ENCODE results near the gene PROCA1. TPM values are rescaled to one million over a fixed set of nuclear protein-coding genes. Genes with fewer than 3 reads are reported as not detected.

Gene PROCA1, protein sequence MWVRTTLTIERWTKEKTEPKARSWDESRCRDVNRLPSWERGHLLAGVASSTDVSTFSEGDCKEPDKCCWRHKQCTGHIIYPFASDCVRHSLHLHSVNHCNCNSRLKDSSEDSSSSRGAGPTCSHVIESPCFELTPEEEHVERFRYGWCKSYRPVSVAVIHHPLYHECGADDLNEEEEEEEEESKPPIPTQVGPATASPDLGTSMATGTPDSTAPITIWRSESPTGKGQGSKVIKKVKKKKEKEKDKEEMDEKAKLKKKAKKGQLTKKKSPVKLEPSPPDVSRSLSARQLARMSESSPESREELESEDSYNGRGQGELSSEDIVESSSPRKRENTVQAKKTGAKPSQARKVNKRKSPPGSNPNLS
- not detected for total RNA-seq

DNA sequence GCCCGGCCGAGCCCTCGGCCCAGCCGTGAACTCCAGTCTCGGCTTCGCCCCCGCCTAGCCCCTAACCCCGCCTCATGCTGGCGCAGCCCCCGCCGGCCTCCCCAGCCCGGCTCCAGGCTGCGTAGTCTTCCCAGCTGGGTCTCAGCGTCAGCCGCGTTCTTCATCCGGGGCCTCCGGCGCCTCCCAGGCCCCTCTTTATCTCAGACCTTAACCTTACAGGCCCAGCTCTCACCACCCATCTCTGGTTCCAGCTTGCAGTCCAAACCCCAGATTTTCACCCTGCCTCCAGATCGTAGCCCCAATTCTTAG lies at the start of gene PROCA1:
TSS of gene PROCA1 (minus strand) at position 166 of the 309 bp plus-strand sequence. CDS start 228 bp downstream, outside the sequence.
- intact Hi-C loops (cut with DNase I), result loop anchor here (5.0 kb wide), 1 partner anchor 49 kb away; the partner anchor contains the start of genes SDF2 and SUPT6H
- H3K27me3 ChIP-seq, result no peaks in the 10 kb centered on the region
- H3K9me3 ChIP-seq, result no peaks in the 10 kb centered on the region
- no peaks in the 10 kb centered on the region for H3K36me3 ChIP-seq (replicated peaks in 1 of 2; ENCODE audit: insufficient read depth in 1 of 2, low read depth in 2 of 2)
- peak within 1 kb of the TSS; percentile 39 to 79 (median 56) for H3K27ac ChIP-seq
- ATAC-seq (no peak), DNase-seq (peak in 1 of 4 donors; percentile 25)
- 7 to 10% methylated on average over 20 of the region's 20 CpGs for WGBS, 2 donors
- peaks cover 14% of the 10 kb centered on the region for H3K4me1 ChIP-seq
- no peak for TF ChIP-seq POLR2A (IDR thresholded peaks at IDR 0.05)
- TF ChIP-seq, protein P1, sequence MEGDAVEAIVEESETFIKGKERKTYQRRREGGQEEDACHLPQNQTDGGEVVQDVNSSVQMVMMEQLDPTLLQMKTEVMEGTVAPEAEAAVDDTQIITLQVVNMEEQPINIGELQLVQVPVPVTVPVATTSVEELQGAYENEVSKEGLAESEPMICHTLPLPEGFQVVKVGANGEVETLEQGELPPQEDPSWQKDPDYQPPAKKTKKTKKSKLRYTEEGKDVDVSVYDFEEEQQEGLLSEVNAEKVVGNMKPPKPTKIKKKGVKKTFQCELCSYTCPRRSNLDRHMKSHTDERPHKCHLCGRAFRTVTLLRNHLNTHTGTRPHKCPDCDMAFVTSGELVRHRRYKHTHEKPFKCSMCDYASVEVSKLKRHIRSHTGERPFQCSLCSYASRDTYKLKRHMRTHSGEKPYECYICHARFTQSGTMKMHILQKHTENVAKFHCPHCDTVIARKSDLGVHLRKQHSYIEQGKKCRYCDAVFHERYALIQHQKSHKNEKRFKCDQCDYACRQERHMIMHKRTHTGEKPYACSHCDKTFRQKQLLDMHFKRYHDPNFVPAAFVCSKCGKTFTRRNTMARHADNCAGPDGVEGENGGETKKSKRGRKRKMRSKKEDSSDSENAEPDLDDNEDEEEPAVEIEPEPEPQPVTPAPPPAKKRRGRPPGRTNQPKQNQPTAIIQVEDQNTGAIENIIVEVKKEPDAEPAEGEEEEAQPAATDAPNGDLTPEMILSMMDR (IDR thresholded peaks at IDR 0.05), result no peak
- H3K4me3 ChIP-seq, result peak within 1 kb of the TSS in 1 of 2 donors; percentile 16

DNA sequence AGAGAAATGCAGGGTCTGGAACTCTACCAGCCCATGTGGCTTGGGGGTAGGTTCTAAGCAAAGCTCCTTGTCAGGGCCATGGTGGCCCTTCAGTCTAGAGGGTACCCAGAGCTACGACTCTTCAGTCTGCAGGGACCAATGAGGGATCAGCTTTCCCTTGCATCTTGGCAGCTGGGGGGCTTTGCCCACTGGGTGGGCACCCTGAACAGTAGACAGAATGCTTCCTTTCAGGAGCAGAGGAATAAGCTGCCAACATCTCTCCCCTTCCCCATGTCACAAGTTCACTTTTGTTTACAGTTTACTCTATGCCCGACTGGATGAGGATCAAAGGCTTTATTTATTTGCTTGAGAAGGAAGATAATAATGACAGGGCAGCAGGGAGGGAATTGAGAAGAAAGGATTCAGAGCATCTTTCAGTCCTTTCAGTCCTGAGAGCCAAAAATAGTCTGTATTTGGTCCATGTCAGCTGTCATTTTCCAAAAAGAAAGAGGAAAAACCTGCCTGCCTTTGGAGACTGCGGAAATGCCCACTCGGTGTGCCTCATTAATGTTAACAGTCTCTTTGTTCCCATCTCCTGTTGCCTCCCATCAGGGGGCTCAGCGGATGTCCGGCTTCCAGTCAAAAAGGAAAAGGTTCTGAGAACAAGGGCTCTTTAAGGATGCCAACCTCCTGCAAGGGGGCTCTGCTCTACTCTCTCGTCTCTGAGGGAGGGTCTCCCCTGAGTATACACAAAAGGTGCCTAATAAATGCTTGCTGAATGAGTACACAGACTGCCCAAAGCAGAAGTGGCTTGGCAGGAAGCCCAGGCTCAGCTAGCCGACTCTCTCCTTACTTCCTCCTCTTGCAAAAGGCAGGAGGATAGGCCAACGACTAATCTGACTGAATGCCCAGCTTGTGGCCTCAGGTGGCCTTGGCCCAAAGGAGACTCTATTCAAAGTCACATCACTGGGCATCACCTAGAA lies 49.2 kb upstream of the PROCA1 start:
- DNase-seq (peak; percentile 62 to 81 (median 74)), ATAC-seq (peak; percentile 66)
- Histone ChIP-seq H3K4me3 (no peak overlapping the region), H3K27me3 (no peaks in the 10 kb centered on the region), H3K36me3 (replicated peaks in 1 of 2; ENCODE audit: insufficient read depth in 1 of 2, low read depth in 2 of 2) (peaks cover 5 to 8% of the 10 kb centered on the region in 2 donors), H3K27ac (peak overlapping the region in 2 of 4 donors; percentile 32 to 53), H3K4me1 (peaks cover 23% of the 10 kb centered on the region), H3K9me3 (no peaks in the 10 kb centered on the region)
- 46 to 49% methylated on average over 9 of the region's 9 CpGs for WGBS, 2 donors
- intact Hi-C loops (cut with DNase I), result no loop called here
- TF ChIP-seq POLR2A (IDR thresholded peaks at IDR 0.05), result no peak
- TF ChIP-seq, protein P1 (IDR thresholded peaks at IDR 0.05), result no peak

DNA sequence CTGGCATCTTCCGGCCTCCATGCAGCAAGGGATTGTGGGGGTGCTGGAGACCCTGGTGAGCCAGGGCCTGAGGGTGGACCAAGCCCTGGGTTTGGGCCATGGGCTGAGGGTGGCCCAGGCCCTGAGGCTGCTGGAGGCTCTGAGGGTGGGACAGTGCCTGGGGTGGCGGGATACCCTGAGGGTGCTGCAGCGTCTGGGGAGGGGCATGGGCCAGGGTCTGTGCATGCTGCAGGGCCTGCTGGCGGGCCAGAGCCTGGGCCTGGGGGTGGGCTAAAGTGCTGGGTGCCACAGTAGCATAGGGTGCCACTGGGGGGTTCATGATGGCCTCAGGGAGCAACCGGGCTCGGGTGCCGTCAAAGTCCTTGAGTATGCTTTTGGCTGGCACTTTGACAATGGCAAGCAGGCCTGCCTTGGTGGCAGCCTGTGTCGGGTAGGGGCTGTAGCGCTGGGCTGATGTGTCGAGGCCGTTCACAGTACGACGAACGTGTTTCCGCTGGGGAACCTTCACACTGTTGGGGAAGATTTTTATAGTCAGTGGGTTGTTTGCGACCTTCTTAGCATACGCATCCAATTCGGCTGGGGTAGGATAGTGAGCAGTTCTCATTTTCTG lies 47.7 kb upstream of the PROCA1 start:
- H3K27ac ChIP-seq, result no peak overlapping the region
- TF ChIP-seq POLR2A (IDR thresholded peaks at IDR 0.05), result no peak
- peaks cover 23% of the 10 kb centered on the region for H3K4me1 ChIP-seq
- intact Hi-C loops (cut with DNase I), result no loop called here
- ATAC-seq (no peak), DNase-seq (no peak)
- WGBS, 2 donors, result 84 to 89% methylated on average over 13 to 16 of the region's 18 CpGs
- no peaks in the 10 kb centered on the region for H3K9me3 ChIP-seq
- no peak overlapping the region for H3K4me3 ChIP-seq
- no peaks in the 10 kb centered on the region for H3K27me3 ChIP-seq
- H3K36me3 ChIP-seq (replicated peaks in 1 of 2; ENCODE audit: insufficient read depth in 1 of 2, low read depth in 2 of 2), result peaks cover 4 to 5% of the 10 kb centered on the region in 2 donors

DNA sequence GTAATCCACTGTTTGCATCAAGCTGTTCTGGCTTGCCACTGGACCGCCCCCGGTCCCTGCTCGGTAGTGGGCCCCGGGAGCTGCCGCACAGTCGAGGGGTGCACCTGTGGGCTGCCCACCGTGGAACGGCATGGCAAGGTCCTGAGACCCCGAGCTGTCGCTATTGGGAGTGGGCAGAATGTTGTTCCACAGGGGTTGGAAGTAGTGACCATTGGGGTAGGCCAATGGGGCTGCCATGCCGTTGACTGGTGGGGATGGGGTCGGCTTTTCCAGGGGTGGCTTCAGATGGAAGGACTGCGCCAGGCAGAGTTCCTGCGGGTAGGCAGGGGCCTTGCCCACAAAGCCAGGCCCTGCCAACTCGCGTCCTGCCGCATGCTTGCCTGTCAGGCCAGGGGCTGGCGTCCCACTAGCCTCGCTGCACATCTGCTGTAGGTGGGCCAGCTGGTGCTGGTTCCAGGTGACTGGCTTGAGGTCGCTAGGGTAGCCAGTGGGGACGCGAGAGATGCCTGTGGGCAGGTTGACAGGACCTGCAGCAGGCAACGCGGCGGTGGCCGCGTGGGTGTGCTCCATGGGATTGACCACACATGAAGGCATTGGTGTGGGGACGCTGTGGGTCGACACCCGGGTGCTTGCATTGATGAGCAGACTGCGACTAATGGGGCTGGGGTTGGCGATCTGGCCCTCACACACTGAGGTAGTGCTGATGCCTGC lies 46.9 kb upstream of the PROCA1 start:
- Histone ChIP-seq H3K36me3 (replicated peaks in 1 of 2; ENCODE audit: insufficient read depth in 1 of 2, low read depth in 2 of 2) (peaks cover 4 to 5% of the 10 kb centered on the region in 2 donors), H3K9me3 (no peaks in the 10 kb centered on the region), H3K27me3 (no peaks in the 10 kb centered on the region), H3K4me3 (no peak overlapping the region), H3K4me1 (peaks cover 18% of the 10 kb centered on the region), H3K27ac (no peak overlapping the region)
- DNase-seq (no peak), ATAC-seq (no peak)
- 93 to 97% methylated on average over 13 to 26 of the region's 32 CpGs for WGBS, 2 donors
- TF ChIP-seq, protein P1 (IDR thresholded peaks at IDR 0.05), result no peak
- TF ChIP-seq POLR2A (IDR thresholded peaks at IDR 0.05), result no peak
- intact Hi-C loops (cut with DNase I), result no loop called here
